Activated B cell treated with CpG ODN at 0.5 μM for 24 hours (primary cell): ENCODE data around the gene OR4A15. TPM values are rescaled to one million over a fixed set of nuclear protein-coding genes. Genes with fewer than 3 reads are reported as not detected.

ENCODE experiments used
- ATAC-seq: fragments of 200-7000 bp; cut with Tn5 transposase; one replicate; pipeline ENCODE4 v1.10.0; 2021; ENCODE audit warnings: low read depth, mild to moderate bottlenecking, moderate library complexity
- CTCF ChIA-PET: fragments of 350-600 bp; sonication (Branson Sonifier 250); formaldehyde crosslinking; loops from one replicate; lab custom pipeline; 2021; ENCODE audit warnings: antibody characterized with exemption; lab: Charles Lee
- POLR2A ChIA-PET: fragments of 350-600 bp; sonication (Branson Sonifier 250); formaldehyde crosslinking; loops from one replicate; lab custom pipeline; 2021; ENCODE audit warnings: antibody characterized with exemption; lab: Charles Lee
- DNase-seq: peaks from one replicate; pipeline ENCODE4 v3.0.0; 2022
- H3K27ac Mint-ChIP-seq: one replicate; pipeline ENCODE4 v1.8.0; 2020; ENCODE audit warnings: mixed read lengths
- H3K27me3 Mint-ChIP-seq: one replicate; pipeline ENCODE4 v1.8.0; 2021; ENCODE audit warnings: mixed read lengths
- H3K36me3 Mint-ChIP-seq: one replicate; pipeline ENCODE4 v1.8.0; 2021; ENCODE audit warnings: low read depth, mixed read lengths
- H3K4me1 Mint-ChIP-seq: one replicate; pipeline ENCODE4 v1.8.0; 2021; ENCODE audit warnings: mixed read lengths
- H3K4me3 Mint-ChIP-seq: one replicate; pipeline ENCODE4 v1.8.0; 2020; ENCODE audit warnings: mild to moderate bottlenecking, mixed read lengths
- H3K9me3 Mint-ChIP-seq: one replicate; pipeline ENCODE4 v1.8.0; 2020; ENCODE audit warnings: mixed read lengths
- CTCF ChIP-seq: fragments of 200-600 bp; IDR thresholded peaks from one replicate; pipeline ENCODE4 v1.8.0; 2022; ENCODE audit warnings: antibody characterized with exemption, mild to moderate bottlenecking
- intact Hi-C: fragments of 100-400 bp; cut with micrococcal nuclease; formaldehyde crosslinking; loops from one replicate; pipeline ENCODE4 v1.15.1; 2024
- total RNA-seq: library from RNA; stranded (reverse); gene quantifications from 2 replicates; pipeline ENCODE4 v1.2.3, GENCODE V29; 2022

Gene OR4A15
- total RNA-seq, 1 donor from 2014 or later, result not detected

GRCh38 chr11:55357560-55358184 lies 10.1 kb upstream of the OR4A15 start:
- no peak overlapping the region for H3K4me3 Mint-ChIP-seq
- no peak for DNase-seq
- intact Hi-C loops, result no loop called here

GRCh38 chr11:55401011-55401410 lies 33.2 kb downstream of the OR4A15 start:
- H3K27ac Mint-ChIP-seq, result no peak overlapping the region
- no peak overlapping the region for H3K4me3 Mint-ChIP-seq
- no peaks in the 10 kb centered on the region for H3K36me3 Mint-ChIP-seq
- DNase-seq (no peak), ATAC-seq (no peak)
- H3K9me3 Mint-ChIP-seq, result peaks cover 23% of the 10 kb centered on the region
- H3K4me1 Mint-ChIP-seq, result no peaks in the 10 kb centered on the region
- ChIA-PET CTCF (no interaction called here), POLR2A (no interaction called here)
- H3K27me3 Mint-ChIP-seq, result no peaks in the 10 kb centered on the region
- no peak for TF ChIP-seq CTCF
- intact Hi-C loops, result no loop called here

More at GRCh38 chr11:55357560-55358184, 10.1 kb upstream of the OR4A15 start:
- CTCF ChIA-PET, result no interaction called here
- no peaks in the 10 kb centered on the region for H3K36me3 Mint-ChIP-seq
- H3K27me3 Mint-ChIP-seq, result no peaks in the 10 kb centered on the region
- no peaks in the 10 kb centered on the region for H3K4me1 Mint-ChIP-seq
- TF ChIP-seq CTCF, result no peak
- ATAC-seq, result no peak
- POLR2A ChIA-PET, result no interaction called here
- no peak overlapping the region for H3K27ac Mint-ChIP-seq
- peaks cover 16% of the 10 kb centered on the region for H3K9me3 Mint-ChIP-seq

Other genes starting within 250 kb of the OR4A15 start
- gene TRIM48, start 105.8 kb upstream of the OR4A15 start, total RNA-seq, result not detected in 2 replicates
- gene OR4A16, start 24.8 kb upstream of the OR4A15 start, total RNA-seq, result not detected in 2 replicates
- gene OR4C15, start 186.5 kb downstream of the OR4A15 start, total RNA-seq, result not detected in 2 replicates
- not detected in 2 replicates for gene OR4C16, start 204.2 kb downstream of the OR4A15 start, total RNA-seq
- not detected in 2 replicates for gene OR4C11, start 239.7 kb downstream of the OR4A15 start, total RNA-seq